ENCODE data around the gene DCN.
"Not testable (repeated sequence)": the region's sequence is repeated elsewhere in the genome, so short reads cannot be mapped to it uniquely, and the experiment has no call there.

Gene DCN

GRCh38 chr12:91182636-91183455 is at the start of gene DCN:
DCN (minus strand) TSS chr12:91182817; CDS start chr12:91178552, 4,265 bp downstream.
- DNase-seq: no peak
- no peak for TF ChIP-seq GATA1 (IDR thresholded peaks at IDR 0.05; ENCODE audit: low read depth, low read length)
- TF ChIP-seq POLR2A (IDR thresholded peaks at IDR 0.05; ENCODE audit: low read length): no peak

GRCh38 chr12:91230841-91231240 is 48.2 kb upstream of the DCN start:
- no peak for TF ChIP-seq GATA1 (IDR thresholded peaks at IDR 0.05; ENCODE audit: low read depth, low read length)
- no peak for TF ChIP-seq POLR2A (IDR thresholded peaks at IDR 0.05; ENCODE audit: low read length)
- no peak for DNase-seq

GRCh38 chr12:91226951-91227350 is 44.3 kb upstream of the DCN start:
- no peak for DNase-seq
- TF ChIP-seq POLR2A (IDR thresholded peaks at IDR 0.05; ENCODE audit: low read length) (no peak), GATA1 (IDR thresholded peaks at IDR 0.05; ENCODE audit: low read depth, low read length) (no peak)

GRCh38 chr12:91225316-91225715 is 42.7 kb upstream of the DCN start:
- no peak for DNase-seq
- no peak for TF ChIP-seq POLR2A (IDR thresholded peaks at IDR 0.05; ENCODE audit: low read length)
- no peak for TF ChIP-seq GATA1 (IDR thresholded peaks at IDR 0.05; ENCODE audit: low read depth, low read length)

- no peak for DNase-seq
- TF ChIP-seq GATA1 (IDR thresholded peaks at IDR 0.05; ENCODE audit: low read depth, low read length) (no peak), POLR2A (IDR thresholded peaks at IDR 0.05; ENCODE audit: low read length) (no peak)
Measured at GRCh38 chr12:91224401-91224800, 41.8 kb upstream of the DCN start.

GRCh38 chr12:91222746-91223145 is 40.1 kb upstream of the DCN start:
- TF ChIP-seq GATA1 (IDR thresholded peaks at IDR 0.05; ENCODE audit: low read depth, low read length) (no peak), POLR2A (IDR thresholded peaks at IDR 0.05; ENCODE audit: low read length) (no peak)
- no peak for DNase-seq

GRCh38 chr12:91219919-91220318 is 37.3 kb upstream of the DCN start:
- no peak for DNase-seq
- TF ChIP-seq POLR2A (IDR thresholded peaks at IDR 0.05; ENCODE audit: low read length) (no peak), GATA1 (IDR thresholded peaks at IDR 0.05; ENCODE audit: low read depth, low read length) (no peak)

GRCh38 chr12:91219511-91219910 is 36.9 kb upstream of the DCN start:
- TF ChIP-seq POLR2A (IDR thresholded peaks at IDR 0.05; ENCODE audit: low read length) (no peak), GATA1 (IDR thresholded peaks at IDR 0.05; ENCODE audit: low read depth, low read length) (no peak)
- no peak for DNase-seq

- no peak for DNase-seq
- TF ChIP-seq GATA1 (IDR thresholded peaks at IDR 0.05; ENCODE audit: low read depth, low read length): no peak
- TF ChIP-seq POLR2A (IDR thresholded peaks at IDR 0.05; ENCODE audit: low read length): no peak
Measured at GRCh38 chr12:91216871-91217270, 34.3 kb upstream of the DCN start.

GRCh38 chr12:91215940-91216454 is 33.4 kb upstream of the DCN start:
- TF ChIP-seq POLR2A (IDR thresholded peaks at IDR 0.05; ENCODE audit: low read length): no peak
- no peak for TF ChIP-seq GATA1 (IDR thresholded peaks at IDR 0.05; ENCODE audit: low read depth, low read length)
- no peak for DNase-seq

- no peak for DNase-seq
- no peak for TF ChIP-seq POLR2A (IDR thresholded peaks at IDR 0.05; ENCODE audit: low read length)
- TF ChIP-seq GATA1 (IDR thresholded peaks at IDR 0.05; ENCODE audit: low read depth, low read length): no peak
Measured at GRCh38 chr12:91211866-91212265, 29.2 kb upstream of the DCN start.

GRCh38 chr12:91210618-91211017 is 28.0 kb upstream of the DCN start:
- no peak for DNase-seq
- TF ChIP-seq POLR2A (IDR thresholded peaks at IDR 0.05; ENCODE audit: low read length): no peak
- TF ChIP-seq GATA1 (IDR thresholded peaks at IDR 0.05; ENCODE audit: low read depth, low read length): no peak

- TF ChIP-seq POLR2A (IDR thresholded peaks at IDR 0.05; ENCODE audit: low read length) (no peak), GATA1 (IDR thresholded peaks at IDR 0.05; ENCODE audit: low read depth, low read length) (no peak)
Measured at GRCh38 chr12:91210144-91210543, 27.5 kb upstream of the DCN start.

GRCh38 chr12:91207301-91207700 is 24.7 kb upstream of the DCN start:
- not testable (repeated sequence) for DNase-seq

More at GRCh38 chr12:91210144-91210543, 27.5 kb upstream of the DCN start:
- DNase-seq: no peak

- DNase-seq: no peak
Measured at GRCh38 chr12:91205811-91206210, 23.2 kb upstream of the DCN start.

More at GRCh38 chr12:91205811-91206210, 23.2 kb upstream of the DCN start:
- TF ChIP-seq POLR2A (IDR thresholded peaks at IDR 0.05; ENCODE audit: low read length): no peak
- TF ChIP-seq GATA1 (IDR thresholded peaks at IDR 0.05; ENCODE audit: low read depth, low read length): no peak
